ENCODE measurements around the gene DAZAP1.

- TF ChIP-seq CTCF (IDR thresholded peaks at IDR 0.05) (no peak), ZFX (IDR thresholded peaks at IDR 0.05; ENCODE audit: borderline replicate concordance) (no peak)
Observed at GRCh38 chr19:1363599-1363998, 43.8 kb upstream of the DAZAP1 start.

All from 22Rv1 (cell line).